Effector memory CD4-positive, alpha-beta T cell (primary cell): ENCODE results near the gene JUNB.

Source experiments
- DNase-seq, 3 donors: peaks; one replicate each; pipeline ENCODE4 v3.0.0-alpha.2; 2020
- H3K27ac ChIP-seq: 2 replicates; pipeline ENCODE4 v1.7.0; 2013; ENCODE audit warnings: mild to moderate bottlenecking, low read length, moderate library complexity; ENCODE audit not compliant: insufficient read depth, poor library complexity, severe bottlenecking
- H3K27me3 ChIP-seq: replicated peaks from 2 replicates; pipeline ENCODE4 v1.7.0; 2013; ENCODE audit warnings: mild to moderate bottlenecking, low read length; ENCODE audit not compliant: insufficient read depth, control insufficient read depth, poor library complexity, severe bottlenecking
- H3K36me3 ChIP-seq: 2 replicates; pipeline ENCODE4 v1.7.0; 2013; ENCODE audit warnings: mild to moderate bottlenecking, low read length, moderate library complexity; ENCODE audit not compliant: control insufficient read depth, insufficient read depth
- H3K4me1 ChIP-seq: 2 replicates; pipeline ENCODE4 v1.7.0; 2013; ENCODE audit warnings: low read length, mild to moderate bottlenecking; ENCODE audit not compliant: control insufficient read depth, insufficient read depth, poor library complexity, severe bottlenecking
- H3K4me3 ChIP-seq: 2 replicates; pipeline ENCODE4 v1.7.0; 2013; ENCODE audit warnings: low read length, low read depth, mild to moderate bottlenecking; ENCODE audit not compliant: insufficient read depth, poor library complexity, severe bottlenecking
- H3K9me3 ChIP-seq: 2 replicates; pipeline ENCODE4 v1.7.0; 2013; ENCODE audit warnings: mild to moderate bottlenecking, low read length, moderate library complexity; ENCODE audit not compliant: control insufficient read depth
- total RNA-seq, 3 donors: gene quantifications; one replicate each; lab custom pipeline; 2026; lab: John Stamatoyannopoulos, UW

Gene JUNB
- 3,435 to 4,871 (median 3,711) reads per million in 3 donors for total RNA-seq

DNA sequence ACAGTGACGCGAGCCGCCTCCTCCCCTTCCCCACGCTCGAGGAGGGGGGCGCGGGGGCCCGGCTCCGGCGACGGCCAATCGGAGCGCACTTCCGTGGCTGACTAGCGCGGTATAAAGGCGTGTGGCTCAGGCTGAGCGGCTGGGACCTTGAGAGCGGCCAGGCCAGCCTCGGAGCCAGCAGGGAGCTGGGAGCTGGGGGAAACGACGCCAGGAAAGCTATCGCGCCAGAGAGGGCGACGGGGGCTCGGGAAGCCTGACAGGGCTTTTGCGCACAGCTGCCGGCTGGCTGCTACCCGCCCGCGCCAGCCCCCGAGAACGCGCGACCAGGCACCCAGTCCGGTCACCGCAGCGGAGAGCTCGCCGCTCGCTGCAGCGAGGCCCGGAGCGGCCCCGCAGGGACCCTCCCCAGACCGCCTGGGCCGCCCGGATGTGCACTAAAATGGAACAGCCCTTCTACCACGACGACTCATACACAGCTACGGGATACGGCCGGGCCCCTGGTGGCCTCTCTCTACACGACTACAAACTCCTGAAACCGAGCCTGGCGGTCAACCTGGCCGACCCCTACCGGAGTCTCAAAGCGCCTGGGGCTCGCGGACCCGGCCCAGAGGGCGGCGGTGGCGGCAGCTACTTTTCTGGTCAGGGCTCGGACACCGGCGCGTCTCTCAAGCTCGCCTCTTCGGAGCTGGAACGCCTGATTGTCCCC, at the start of gene JUNB:
Gene JUNB (plus strand): TSS at position 142 of the 706 bp plus-strand sequence. CDS start 286 bp downstream, at position 428.
- Histone ChIP-seq H3K9me3 (no peaks in the 10 kb centered on the region), H3K4me1 (peaks cover 49% of the 10 kb centered on the region), H3K4me3 (peak within 1 kb of the TSS; percentile 100)

DNA sequence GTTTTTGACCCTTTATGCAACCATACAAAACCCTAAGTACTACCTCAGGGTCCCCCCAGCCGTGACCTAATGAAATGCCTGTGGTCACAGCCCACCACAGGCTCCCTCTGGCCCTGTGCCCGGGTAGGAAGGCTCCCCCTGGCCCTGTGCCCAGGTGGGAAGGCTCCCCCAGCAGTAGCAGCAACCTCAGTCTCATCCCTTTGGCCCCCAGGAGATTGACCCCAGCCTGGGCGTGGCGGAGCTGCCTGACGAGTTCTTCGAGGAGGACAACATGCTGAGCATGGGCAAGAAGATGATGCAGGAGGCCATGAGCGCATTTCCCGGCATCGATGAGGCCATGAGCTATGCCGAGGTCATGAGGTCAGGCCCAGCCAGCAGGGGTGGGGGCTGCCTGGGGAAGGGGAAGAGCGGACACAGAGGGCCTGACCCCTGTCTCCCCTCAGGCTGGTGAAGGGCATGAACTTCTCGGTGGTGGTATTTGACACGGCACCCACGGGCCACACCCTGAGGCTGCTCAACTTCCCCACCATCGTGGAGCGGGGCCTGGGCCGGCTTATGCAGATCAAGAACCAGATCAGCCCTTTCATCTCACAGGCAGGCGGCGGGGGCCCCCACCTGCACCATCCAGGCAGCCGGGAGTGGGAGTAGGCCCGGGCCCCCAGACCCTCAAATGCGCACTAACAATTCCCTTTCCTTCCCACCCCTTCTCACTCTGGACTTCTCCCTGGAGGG, 46.0 kb upstream of the JUNB start:
- no peak for DNase-seq
- no peaks in the 10 kb centered on the region for H3K27me3 ChIP-seq
- H3K27ac ChIP-seq = no peak overlapping the region
- H3K4me3 ChIP-seq = no peak overlapping the region
- peaks cover 6% of the 10 kb centered on the region for H3K9me3 ChIP-seq
- H3K36me3 ChIP-seq = peaks cover 34% of the 10 kb centered on the region
- no peaks in the 10 kb centered on the region for H3K4me1 ChIP-seq

More for the DNA sequence above, at the start of gene JUNB:
- DNase-seq = peak; percentile 95 to 97 (median 95)
- H3K27ac ChIP-seq = peak within 1 kb of the TSS; percentile 99
- H3K27me3 ChIP-seq = no peaks in the 10 kb centered on the region
- peaks cover 16% of the 10 kb centered on the region for H3K36me3 ChIP-seq

- no peak overlapping the region for H3K27ac ChIP-seq
- peaks cover under 1% of the 10 kb centered on the region for H3K27me3 ChIP-seq
- H3K4me1 ChIP-seq = no peaks in the 10 kb centered on the region
- peaks cover 6% of the 10 kb centered on the region for H3K9me3 ChIP-seq
- peaks cover 34% of the 10 kb centered on the region for H3K36me3 ChIP-seq
- no peak for DNase-seq
- no peak overlapping the region for H3K4me3 ChIP-seq
Measured at GRCh38 chr19:12748489-12748888, 42.8 kb upstream of the JUNB start.

DNA sequence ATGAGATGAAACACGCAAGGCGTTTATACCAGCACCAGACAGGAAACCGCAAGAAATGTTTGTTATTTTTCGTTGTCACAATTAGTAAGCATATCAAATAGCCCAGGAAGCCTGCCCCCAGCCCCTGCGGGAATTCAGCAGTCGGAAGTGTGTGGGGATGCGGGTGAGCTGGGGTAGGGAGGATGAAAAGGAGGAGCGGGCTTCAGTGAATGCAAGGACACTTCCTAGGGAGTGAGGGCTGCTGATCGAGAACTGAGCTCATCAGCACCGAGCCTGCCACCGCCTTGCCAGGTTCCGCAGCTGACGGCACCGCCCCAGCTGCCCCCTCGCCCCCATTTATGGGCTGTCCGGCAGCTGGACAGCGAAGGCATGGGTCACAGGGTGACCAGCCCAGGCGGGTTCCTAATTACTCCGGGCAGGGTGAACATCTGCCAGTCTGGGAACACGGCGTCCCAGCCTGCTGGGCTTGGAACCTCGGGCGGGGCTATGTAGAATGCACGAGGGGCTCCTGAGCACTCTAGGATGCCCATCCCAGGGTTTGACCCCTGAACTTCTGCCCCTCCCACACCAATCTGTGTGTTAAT, 41.3 kb upstream of the JUNB start:
- Histone ChIP-seq H3K27me3 (peaks cover 4% of the 10 kb centered on the region), H3K27ac (no peak overlapping the region), H3K4me3 (no peak overlapping the region)

GRCh38 chr19:12750851-12751250, 40.4 kb upstream of the JUNB start:
- H3K36me3 ChIP-seq = peaks cover 22% of the 10 kb centered on the region
- H3K27me3 ChIP-seq = peaks cover 4% of the 10 kb centered on the region
- no peak overlapping the region for H3K4me3 ChIP-seq
- H3K4me1 ChIP-seq = no peaks in the 10 kb centered on the region
- DNase-seq = no peak
- peaks cover 6% of the 10 kb centered on the region for H3K9me3 ChIP-seq
- no peak overlapping the region for H3K27ac ChIP-seq

More for the DNA sequence above, 41.3 kb upstream of the JUNB start:
- DNase-seq = no peak
- Histone ChIP-seq H3K9me3 (peaks cover 6% of the 10 kb centered on the region), H3K36me3 (peaks cover 28% of the 10 kb centered on the region), H3K4me1 (no peaks in the 10 kb centered on the region)

GRCh38 chr19:12751635-12752034, 39.7 kb upstream of the JUNB start, which contains the start of gene BEST2:
BEST2 (plus strand) TSS chr19:12751791; CDS start chr19:12752593, 802 bp downstream.
- peaks cover 4% of the 10 kb centered on the region for H3K27me3 ChIP-seq
- no peaks in the 10 kb centered on the region for H3K4me1 ChIP-seq
- no peak for DNase-seq
- peaks cover 14% of the 10 kb centered on the region for H3K36me3 ChIP-seq
- peaks cover 6% of the 10 kb centered on the region for H3K9me3 ChIP-seq
- H3K27ac ChIP-seq = no peak within 1 kb of the TSS
- H3K4me3 ChIP-seq = no peak within 1 kb of the TSS

DNA sequence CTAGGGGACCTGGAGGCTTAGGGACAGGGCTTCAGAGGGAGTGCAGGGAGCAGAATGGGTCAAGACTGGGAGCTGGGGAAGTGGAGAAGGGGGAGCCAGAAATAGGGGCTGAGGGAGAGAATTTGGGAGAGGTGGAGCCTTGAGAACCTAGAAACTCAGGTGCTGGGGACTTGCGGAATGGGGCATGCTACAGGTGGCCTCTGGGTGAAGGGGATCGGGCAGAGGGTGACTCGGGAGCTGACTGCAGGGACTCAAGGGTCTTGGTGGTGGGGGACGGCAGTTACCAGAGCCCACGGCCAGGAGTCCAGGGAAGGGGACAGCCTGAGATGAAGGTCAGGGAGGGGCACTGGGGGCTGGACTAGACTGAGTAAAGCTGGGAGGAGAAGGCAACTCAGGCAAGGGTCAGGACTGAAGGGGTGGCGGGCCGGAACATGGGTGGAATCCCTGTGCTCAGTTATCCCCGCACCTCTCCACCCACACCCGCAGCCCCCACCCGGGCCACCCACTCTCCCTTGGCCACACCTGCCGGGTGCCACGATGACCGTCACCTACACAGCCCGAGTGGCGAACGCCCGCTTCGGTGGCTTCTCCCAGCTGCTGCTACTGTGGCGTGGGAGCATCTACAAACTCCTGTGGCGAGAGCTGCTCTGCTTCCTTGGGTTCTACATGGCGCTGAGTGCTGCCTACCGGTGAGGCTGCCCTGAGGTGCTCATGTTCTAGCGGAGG, 39.1 kb upstream of the JUNB start:
- no peak for DNase-seq
- Histone ChIP-seq H3K4me3 (no peak overlapping the region), H3K27me3 (peaks cover 4% of the 10 kb centered on the region), H3K27ac (no peak overlapping the region), H3K9me3 (peaks cover 6% of the 10 kb centered on the region), H3K4me1 (no peaks in the 10 kb centered on the region), H3K36me3 (peaks cover 9% of the 10 kb centered on the region)

GRCh38 chr19:12754465-12755196, 36.7 kb upstream of the JUNB start:
- Histone ChIP-seq H3K27me3 (peaks cover 4% of the 10 kb centered on the region), H3K4me3 (no peak overlapping the region), H3K9me3 (no peaks in the 10 kb centered on the region), H3K4me1 (peaks cover 5% of the 10 kb centered on the region), H3K36me3 (no peaks in the 10 kb centered on the region), H3K27ac (no peak overlapping the region)
- DNase-seq = no peak

GRCh38 chr19:12756150-12756883, 35.0 kb upstream of the JUNB start:
- Histone ChIP-seq H3K4me3 (no peak overlapping the region), H3K27me3 (peaks cover 4% of the 10 kb centered on the region), H3K36me3 (no peaks in the 10 kb centered on the region), H3K9me3 (no peaks in the 10 kb centered on the region), H3K27ac (no peak overlapping the region), H3K4me1 (peaks cover 5% of the 10 kb centered on the region)
- DNase-seq = no peak
